AG09309 (cell line): ENCODE measurements around the gene C2orf68.
"Not testable (repeated sequence)": the region's sequence is repeated elsewhere in the genome, so short reads cannot be mapped to it uniquely, and the experiment has no call there.

Experiments used
- DNase-seq: peaks from one replicate; pipeline ENCODE4 v3.0.0-alpha.2; 2010; ENCODE audit warnings: low read depth
- H3K4me3 ChIP-seq: 2 replicates; pipeline ENCODE4 v1.5.1; 2011; ENCODE audit warnings: mild to moderate bottlenecking, low read depth, low read length, moderate library complexity; ENCODE audit not compliant: control insufficient read depth
- CTCF ChIP-seq: IDR thresholded peaks from 2 replicates; pipeline ENCODE4 v1.5.1; 2011; ENCODE audit warnings: mild to moderate bottlenecking, low read depth, low read length, inconsistent platforms; ENCODE audit not compliant: insufficient read depth, control insufficient read depth; ENCODE audit errors: missing control alignments

The C2orf68 gene

DNA sequence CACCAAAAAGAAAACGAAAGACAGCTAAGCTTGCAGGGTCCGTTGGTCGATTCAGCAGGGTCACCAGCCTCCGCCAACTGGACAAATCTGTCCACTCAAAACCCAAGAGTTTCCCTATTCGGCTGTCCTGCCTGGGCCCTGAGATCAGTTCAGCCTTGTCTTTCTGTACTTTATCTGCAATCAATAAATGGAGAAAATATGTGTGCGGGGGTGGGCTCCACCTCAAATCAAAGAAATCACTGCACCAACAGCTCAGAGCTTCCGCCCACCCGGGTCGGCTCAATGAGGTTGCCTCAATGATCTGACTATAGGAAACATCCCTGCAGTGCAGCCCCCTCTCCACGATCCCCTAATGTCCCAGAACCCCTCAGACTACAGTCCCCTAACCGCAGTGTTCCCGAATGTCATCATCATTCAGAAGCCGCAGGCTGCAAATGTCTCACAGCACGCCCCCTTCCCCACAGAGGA, 51.0 kb downstream of the C2orf68 start:
- no peak for TF ChIP-seq CTCF

GRCh38 chr2:85560403-85560726, 51.5 kb downstream of the C2orf68 start:
- peak overlapping the region; percentile 87 for H3K4me3 ChIP-seq
- DNase-seq = not testable (repeated sequence)

More for the DNA sequence above, 51.0 kb downstream of the C2orf68 start:
- DNase-seq = no peak
- H3K4me3 ChIP-seq = peak overlapping the region; percentile 87

- no peak for DNase-seq
- TF ChIP-seq CTCF = no peak
- no peak overlapping the region for H3K4me3 ChIP-seq
Measured at GRCh38 chr2:85558160-85558559, 53.7 kb downstream of the C2orf68 start.

- DNase-seq = no peak
- no peak for TF ChIP-seq CTCF
Measured at GRCh38 chr2:85557130-85557529, 54.7 kb downstream of the C2orf68 start.

More at GRCh38 chr2:85557130-85557529, 54.7 kb downstream of the C2orf68 start:
- H3K4me3 ChIP-seq = no peak overlapping the region
